HG02840 (cell line): Measurements from ENCODE around the gene PBX2.
"Not testable (repeated sequence)": the region's sequence is repeated elsewhere in the genome, so short reads cannot be mapped to it uniquely, and the experiment has no call there.

Source experiments
- ATAC-seq: cut with Tn5 transposase; IDR thresholded peaks from one replicate; pipeline ENCODE4 v1.9.1; 2021; ENCODE audit warnings: mild to moderate bottlenecking, moderate library complexity, moderate number of reproducible peaks; ENCODE audit not compliant: unreplicated experiment, low FRiP score

Gene PBX2, protein sequence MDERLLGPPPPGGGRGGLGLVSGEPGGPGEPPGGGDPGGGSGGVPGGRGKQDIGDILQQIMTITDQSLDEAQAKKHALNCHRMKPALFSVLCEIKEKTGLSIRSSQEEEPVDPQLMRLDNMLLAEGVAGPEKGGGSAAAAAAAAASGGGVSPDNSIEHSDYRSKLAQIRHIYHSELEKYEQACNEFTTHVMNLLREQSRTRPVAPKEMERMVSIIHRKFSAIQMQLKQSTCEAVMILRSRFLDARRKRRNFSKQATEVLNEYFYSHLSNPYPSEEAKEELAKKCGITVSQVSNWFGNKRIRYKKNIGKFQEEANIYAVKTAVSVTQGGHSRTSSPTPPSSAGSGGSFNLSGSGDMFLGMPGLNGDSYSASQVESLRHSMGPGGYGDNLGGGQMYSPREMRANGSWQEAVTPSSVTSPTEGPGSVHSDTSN

DNA sequence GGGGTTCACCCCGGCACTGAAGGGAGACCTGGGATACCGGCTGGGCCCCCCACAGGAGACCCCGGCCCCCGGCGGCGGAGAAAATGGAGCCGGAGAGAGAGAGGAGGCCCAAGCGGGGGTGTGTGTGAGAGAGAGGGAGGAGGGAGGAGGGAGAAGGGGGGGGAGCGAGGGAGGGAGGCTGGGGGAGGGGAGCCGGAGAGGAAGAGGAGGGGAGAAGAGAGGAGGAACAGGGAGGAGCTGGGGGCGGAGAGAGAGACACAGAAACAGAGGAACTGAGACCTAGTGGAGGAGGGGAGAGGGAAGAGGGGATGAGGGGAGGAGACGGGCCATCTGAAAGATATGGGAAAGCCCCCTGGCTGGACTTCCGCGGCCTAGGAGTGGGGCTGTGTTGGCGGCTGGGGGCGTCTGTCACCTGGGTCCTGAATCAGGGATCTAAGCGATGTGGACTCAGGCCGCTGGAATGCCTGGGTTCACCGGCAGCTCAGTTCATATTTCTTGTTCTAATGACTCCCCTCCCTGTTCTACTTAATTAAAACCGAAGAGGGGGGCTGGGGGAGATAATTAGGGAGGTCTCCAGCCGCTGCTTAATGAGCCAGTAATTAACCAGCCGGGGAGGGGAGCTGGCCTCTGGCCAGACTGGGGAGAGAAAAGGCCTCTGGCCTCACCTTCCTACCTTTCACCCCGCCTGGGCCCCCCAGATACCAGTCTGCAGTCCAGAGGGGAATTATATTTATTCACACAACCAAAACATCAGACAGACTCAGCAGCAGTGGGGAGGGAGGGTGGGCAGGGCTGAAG is at the start of gene PBX2:
Gene PBX2, minus strand, starts transcription at position 149 of the 798 bp plus-strand sequence. CDS start 287 bp downstream, outside the sequence.
- peak; percentile 46 for ATAC-seq

DNA sequence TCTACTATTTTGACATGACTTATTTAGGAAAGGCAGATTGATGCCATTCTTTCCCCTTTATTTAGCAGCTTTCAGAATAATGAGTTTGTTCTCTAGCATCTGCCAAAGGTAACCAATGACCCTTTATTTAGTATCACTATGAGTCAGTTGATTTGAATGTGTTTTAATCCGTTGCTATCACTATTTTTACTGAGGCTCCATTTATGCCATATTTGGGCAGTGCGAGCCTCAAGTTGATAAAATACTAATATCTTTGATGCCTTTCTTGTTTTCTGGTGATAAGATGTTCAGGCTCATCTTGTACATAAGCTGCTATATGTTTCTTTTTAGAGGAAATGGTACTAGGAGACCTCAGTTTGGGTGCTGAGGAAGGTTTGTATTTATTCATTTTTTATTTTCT is 49.5 kb upstream of the PBX2 start:
- no peak for ATAC-seq

DNA sequence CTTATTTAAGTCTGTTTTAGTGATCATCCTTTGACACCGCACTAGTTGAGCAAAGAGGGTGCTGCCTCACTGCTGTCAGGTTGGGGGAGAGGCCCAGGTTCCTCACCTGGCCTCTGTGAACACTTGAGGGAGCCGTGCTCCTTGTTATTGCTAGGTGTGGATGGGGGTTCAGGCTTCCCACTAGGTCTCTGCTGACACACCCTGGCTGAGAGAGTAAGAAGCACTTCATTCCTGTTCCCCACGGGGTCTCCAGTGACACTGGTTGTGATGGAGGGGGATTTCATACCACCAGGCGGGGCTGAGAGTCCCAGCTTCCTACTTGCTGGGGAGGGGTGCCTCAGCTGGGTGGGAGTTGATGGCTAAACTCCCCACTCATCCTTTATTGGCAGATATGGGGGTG is 44.9 kb upstream of the PBX2 start:
- ATAC-seq = no peak

DNA sequence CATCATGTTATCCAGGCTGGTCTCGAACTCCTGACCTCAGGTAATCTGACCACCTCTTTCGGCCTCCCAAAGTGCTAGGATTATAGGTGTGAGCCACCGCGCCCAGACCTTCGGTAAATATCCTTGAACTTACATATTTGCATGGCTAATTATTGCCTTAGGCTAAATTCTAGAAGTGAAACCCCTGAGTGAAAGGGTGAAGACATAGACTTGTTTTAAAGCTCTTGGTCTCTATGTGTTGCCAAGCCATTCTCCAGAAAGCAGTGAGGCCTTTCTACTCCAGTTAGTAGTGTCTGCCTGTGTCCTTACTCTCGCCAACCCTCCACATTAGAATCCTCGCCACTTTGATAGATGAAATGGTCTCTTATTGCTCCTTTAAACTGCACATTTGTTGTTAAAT is 36.4 kb upstream of the PBX2 start:
- no peak for ATAC-seq

DNA sequence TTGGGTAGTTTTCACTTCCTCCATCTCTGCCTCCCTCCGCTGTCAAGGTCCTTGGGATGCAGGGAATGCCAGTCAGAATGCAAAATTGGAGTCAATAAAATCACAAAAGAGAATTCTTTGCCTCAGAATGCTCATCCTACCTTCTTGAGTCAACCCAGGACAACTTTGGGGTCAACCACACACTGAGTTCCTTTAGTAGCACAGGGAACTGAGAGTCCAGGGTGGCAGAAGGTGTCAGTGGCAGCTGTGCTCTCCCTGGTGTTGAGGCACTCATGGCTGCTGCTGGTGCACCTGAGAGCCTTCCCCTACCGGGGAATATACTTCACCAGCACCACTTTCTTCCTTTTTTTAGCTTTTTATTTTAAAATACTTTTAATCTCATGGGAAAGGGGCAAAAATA is 34.7 kb upstream of the PBX2 start:
- ATAC-seq = no peak

DNA sequence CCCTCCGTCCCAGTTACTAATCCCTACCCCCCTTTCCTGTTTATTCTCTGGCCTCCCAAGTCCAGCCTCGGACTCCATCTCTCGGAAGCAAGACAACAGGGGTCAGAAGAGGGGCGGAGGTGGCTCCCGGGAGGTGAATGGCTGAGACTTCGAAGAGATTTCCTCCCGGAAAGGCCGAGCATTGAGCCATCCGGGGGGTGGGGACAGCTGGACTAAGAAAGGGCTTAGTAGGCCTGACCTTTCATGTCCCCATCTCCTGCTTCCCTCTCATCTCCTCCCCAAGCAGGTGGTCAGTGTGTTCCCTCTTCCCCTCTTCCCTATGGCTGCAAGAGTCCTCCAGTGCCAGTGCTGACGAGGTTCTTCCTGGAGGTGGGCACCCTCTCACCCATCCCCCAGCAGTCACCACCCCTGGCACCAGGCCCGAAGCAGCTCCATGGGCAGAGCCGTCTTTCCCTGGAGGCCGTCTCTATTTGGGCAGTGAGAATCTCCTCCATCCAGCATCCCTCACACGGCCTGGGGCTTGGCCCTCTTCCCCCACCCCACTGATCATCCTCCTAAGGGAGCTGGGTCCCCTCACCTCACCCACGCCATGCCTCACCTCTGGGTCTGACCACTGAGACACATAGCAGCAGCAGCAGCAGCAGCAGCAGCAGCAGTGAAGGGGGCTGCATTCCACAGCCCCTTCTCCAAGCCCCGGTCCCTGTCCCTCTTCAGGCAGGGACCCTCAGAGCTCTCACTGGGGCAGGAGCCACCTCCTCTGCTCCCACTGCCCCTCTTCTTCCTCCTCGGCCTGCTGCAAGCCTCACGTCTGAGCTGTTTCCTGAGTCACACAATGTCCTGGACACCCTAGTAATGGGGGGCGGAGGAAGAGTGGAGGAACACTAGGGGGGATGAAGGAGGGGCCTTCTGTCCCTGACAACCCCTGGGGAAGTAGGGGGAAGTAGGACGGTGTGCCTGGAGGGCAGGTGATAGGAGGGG is 33.5 kb upstream of the PBX2 start, which contains the start of gene NOTCH4:
Gene NOTCH4, minus strand, starts transcription at position 810 of the 978 bp plus-strand sequence. Its CDS starts 139 bp downstream, at position 671.
- ATAC-seq = no peak

DNA sequence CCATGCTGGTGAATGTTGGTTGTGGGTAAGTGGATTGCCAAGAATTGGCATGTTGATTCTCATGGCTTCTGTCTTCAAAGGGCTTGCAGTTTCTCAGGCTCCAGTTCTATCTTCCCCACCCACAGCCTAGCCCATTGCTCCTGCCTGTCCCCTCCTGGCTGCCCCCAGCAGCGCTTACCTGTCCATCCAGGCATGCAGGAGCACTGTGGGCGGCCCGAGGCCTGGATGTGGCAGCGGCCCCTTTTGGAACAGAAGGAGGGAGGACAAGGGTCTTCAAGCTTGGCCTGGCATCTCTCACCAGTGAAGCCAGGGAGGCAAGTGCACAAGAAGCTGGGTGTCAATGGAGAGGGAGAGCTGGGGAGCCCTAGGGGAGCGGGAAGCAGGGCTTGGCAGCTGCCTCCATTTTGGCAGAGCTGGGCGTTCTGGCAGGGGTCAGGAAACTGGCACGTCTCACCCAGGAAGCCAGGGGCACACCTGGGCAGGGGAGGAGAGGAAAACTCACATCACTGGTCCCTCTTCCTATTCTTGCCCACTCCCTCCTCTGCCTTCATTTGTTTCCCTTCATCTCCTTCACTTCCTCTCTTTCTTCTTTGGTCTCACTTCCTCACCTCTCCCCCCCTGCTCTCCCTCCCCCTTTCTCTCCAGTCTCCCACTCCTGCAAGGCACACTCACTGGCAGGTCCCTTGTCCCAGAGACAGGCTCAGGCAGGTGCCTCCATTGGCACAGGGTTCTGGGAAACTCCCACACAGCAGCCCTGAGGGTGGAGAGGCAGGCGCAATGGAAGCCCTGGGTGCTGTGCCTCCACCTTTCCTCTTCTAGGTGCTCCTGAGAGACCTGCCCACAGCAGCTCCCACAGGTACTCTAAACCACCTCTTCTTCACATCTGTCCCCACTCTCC is 32.6 kb upstream of the PBX2 start:
- no peak for ATAC-seq

DNA sequence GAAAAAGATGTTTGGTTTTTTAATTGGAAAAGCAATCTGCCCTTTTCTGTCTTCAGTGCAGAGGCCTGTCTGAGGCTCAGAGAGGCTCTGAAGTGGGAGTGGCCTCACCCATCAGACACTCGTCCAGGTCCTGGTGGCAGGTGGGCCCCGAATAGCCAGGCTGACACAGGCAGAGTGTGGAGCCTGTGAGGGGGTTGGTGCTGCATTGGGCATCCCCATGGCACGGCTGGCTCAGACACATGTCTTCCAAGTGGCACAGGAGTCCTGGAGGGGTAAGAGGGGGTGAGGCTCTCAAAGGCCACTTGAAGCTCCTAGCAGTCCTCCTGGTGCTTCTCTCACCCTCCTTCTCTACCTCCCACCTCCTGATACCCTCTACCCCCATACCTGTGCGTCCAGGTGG is 30.0 kb upstream of the PBX2 start:
- ATAC-seq = no peak

DNA sequence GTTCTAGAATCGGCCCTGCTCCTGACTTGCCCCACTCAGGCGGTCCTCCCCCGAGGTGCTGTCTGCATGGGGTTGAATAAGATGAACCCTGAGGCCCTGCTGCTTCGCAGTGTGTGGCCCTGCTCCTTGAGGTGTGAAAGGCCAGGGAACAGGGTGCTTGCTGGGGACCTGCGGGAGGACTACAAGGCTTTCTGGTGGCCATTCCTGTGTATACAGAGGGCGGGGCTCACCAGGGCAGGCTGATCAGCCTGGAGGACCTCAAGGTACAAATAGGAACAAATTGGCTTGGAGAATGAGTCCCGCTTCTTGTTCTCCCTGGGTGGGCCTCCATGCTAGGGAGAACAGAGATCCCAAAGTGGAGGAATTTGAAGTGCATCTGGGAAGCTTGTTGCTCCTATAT is 28.2 kb upstream of the PBX2 start:
- no peak for ATAC-seq

DNA sequence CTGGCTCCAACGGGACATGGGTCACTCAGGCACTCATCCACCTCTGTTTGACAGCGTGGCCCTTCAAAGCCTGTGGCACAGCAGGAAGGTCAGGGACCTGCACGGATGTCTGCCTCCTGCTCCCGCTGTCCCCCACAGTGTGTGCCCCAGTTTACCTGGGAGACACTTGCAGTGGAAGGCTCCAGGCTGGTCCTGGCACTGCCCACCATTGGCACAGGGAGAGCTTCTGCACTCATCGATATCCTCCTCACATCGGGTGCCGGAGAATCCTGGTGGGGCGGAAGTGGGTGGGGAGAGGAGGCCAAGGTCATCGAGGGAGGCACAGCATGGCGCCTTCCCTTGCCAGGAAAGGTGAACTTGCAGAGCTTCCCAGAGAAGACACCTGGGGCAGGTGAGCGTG is 27.0 kb upstream of the PBX2 start:
- no peak for ATAC-seq

DNA sequence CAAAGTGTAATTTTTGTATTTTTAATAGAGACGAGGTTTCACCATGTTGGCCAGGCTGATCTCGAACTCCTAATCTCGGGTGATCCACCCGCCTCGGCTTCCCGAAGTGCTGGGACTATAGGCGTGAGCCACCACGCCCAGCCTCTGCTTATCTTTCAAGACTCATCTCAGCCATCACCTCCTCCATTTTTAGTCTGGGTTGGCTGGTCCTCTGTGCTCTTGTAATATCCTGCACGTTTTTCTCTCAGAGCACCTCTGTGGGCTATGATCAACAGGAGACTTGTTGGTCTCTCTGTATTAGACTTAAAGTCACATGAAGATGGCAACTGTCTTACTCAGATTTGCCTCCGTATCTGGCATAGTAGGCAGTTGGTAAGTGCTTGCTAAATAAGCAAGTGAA is 26.3 kb upstream of the PBX2 start:
- ATAC-seq = no peak

DNA sequence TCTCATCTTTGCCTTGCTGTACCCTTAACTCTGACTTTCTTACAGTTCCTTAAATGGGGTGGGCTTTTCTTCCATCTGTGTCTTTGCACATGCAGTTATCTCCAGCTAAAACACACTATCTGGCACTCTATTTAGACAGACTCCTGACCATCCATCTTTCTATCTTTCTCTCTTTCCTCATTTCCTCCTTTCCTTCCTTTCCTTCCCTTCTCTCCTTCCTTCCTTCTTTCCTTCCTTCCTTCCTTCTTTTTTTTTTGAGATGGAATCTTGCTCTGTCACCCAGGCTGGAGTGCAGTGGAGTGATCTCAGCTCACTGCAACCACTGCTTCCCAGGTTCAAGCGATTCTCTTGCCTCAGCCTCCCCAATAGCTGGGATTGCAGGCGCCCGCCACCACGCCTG is 25.6 kb upstream of the PBX2 start:
- no peak for ATAC-seq

DNA sequence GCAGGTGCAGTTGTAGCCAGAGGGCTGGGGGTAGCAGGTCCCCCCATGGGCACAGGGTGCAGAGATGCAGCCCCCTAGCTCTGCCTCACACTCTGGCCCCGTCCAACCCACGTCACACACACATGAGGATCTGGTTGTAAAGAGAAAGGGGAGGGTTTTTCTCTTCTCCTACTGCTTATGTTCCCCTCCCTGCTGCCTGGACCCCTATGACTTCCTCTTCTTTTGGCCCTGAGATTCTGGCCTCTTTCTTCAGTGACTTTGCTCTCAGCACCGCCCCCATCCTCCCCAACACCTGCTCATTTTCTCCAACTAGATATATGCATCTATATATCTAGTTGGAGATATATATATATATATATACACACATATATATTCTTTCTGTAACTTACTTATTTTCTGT is 24.1 kb upstream of the PBX2 start:
- ATAC-seq = no peak

DNA sequence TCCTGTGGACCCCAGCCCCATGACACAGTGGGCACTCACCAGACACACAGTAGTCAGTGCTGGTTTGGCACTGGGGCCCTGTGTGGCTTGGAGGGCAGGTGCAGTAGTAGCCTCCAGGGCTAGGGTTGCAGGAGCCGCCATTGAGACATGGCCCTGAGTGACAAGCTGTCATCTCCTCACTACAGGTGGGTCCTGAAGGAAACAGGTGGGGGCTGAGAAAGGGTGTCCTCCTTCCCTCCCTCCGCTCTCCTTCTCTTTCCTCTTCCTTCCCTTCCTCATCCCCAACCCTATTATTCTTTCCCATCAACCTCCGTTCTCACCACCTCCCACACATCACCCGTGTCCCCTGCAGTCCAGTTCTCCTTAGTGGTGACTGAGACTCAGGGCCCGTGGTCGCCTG is 23.6 kb upstream of the PBX2 start:
- ATAC-seq = no peak

DNA sequence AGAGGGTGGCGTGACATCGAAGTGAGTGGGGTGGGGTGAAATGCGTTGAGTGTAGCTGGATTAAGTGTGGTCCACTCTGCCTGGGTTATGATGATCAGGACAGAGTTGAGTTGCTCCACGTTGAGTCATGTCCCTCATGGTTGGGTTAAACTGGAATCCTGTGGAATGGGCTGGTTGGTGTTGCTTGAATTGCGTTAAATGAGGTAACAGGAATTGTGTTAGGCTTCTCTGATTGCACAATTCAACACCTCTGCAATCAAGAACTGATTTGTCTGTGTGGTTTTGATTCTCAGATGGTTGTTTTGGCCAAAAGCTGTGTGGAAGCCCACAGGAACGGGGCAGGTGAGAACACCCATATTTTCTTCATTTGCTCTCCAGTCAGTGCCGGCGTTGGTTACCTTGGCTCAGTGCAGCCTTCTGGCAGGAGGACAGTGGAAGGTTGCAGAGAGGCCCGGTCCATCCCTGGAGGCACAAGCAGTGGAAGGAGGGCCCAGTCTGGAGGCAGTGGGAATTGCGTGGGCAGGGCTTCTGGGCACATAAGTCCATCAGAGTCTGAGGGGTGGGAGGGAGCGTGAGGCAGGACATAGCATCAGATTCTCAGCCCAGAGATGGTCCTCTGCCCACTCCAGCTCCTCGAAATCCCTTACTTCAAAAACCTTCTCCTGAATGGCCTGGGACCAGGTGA is 22.2 kb upstream of the PBX2 start:
- no peak for ATAC-seq

DNA sequence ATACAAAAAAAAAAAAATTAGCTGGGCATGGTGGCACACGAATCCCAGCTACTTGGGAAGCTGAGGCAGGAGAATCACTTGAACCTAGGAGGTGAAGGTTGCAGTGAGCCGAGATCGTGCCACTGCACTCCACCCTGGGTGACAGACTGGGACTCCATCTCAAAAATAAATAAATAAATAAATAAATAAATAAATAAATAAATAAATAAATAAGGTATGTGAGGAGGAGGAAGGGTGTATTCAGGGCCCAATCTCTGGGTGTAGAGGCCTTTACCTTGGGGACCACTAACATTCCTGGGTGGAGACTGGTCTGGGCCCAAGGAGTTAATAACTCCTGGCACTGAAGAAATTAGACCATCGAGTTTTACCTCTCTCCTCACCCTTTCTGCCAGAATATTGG is 21.4 kb upstream of the PBX2 start:
- ATAC-seq = not testable (repeated sequence)

DNA sequence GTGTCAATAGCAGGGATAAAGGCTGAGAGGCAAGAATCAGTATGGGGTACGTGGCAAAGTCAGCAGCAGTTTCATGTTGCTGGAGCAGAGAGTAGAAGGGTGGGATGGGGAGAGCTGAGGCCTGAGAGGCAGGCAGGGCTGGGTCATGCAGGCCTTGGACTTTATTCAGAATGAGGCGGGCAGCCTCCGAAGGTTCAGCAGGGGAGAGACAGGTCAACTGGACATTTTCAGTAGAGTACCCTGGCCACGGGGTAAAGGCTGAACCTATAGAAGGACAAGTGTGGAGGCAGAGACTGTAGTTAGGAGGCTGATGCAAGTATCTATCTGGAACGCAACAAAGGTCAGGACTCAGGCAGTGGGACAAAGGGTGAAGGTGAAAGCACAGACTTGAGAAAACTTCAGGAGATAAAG is 20.2 kb upstream of the PBX2 start:
- ATAC-seq = no peak

DNA sequence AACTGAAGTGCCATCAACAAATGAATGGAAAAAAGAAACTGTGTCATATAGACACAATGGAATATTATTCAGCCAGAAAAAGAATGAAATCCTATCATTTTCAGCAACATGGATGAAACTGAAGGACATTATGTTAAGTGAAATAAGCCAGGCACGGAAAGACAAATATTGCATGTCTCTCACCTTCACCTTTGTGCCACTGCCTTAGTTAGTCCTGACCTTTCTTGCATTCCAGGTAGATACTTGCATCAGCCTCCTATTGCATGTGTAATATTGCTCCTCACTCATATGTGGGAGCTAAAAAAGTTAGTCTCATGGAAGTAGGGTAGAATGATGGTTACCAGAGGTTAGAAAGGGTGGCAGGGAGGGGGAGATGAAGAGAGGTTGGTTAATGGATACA is 19.0 kb upstream of the PBX2 start:
- no peak for ATAC-seq

DNA sequence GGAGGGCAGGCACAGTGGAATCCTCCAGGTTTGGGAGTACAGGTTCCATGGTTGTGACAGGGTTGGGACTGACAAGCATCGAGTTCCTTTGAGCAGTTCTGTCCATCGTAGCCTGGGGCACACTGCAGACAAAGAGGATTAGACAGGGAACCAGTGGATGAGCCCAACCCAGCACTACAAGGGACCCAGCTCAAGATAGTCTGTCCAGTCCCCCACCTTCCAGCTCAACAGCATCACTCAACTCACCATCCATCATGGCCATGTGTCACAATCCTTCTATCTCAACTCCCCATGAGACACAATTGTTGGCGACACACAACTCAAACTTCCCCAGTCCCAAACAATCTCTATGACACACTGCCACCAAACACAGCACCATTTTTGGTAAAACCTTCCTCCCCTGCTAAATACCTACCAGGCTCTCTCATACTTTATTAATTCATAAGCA is 14.3 kb upstream of the PBX2 start:
- no peak for ATAC-seq
